Tibial artery (tissue), 4 donors: ENCODE measurements around the gene MRPL22.

Experiments
- DNase-seq, 2 donors: peaks; one replicate each; pipeline ENCODE4 v3.0.0-alpha.2; 2019
- H3K27ac ChIP-seq, 2 donors: fragments of 200-600 bp; sonication (generic) in 1 of 2; 1 replicate in 1 of 2; 2 replicates in 1 of 2; pipeline ENCODE4 v1.5.1; 2018 to 2019; ENCODE audit warnings: mild to moderate bottlenecking in 1 of 2
- H3K27me3 ChIP-seq, 2 donors: fragments of 200-600 bp; sonication (generic) in 1 of 2; one replicate each; pipeline versions ENCODE4 v1.5.1 to v1.6.0; 2016 to 2019
- H3K36me3 ChIP-seq, 3 donors: fragments of 200-600 bp; sonication (generic) in 2 of 3; one replicate each; pipeline ENCODE4 v1.5.1; 2016 to 2019; ENCODE audit warnings: mild to moderate bottlenecking in 2 of 3
- H3K4me1 ChIP-seq, 4 donors: fragments of 200-600 bp; sonication (generic) in 2 of 4; 1 replicate in 3 of 4; 2 replicates in 1 of 4; pipeline ENCODE4 v1.5.1; 2016 to 2019
- H3K4me3 ChIP-seq, 2 donors: fragments of 200-600 bp; sonication (generic) in 1 of 2; 1 replicate in 1 of 2; 2 replicates in 1 of 2; pipeline ENCODE4 v1.5.1; 2018 to 2019; ENCODE audit warnings: mild to moderate bottlenecking in 2 of 2
- H3K9me3 ChIP-seq, 3 donors: fragments of 200-600 bp; sonication (generic) in 1 of 3; one replicate each; pipeline ENCODE4 v1.5.1; 2016 to 2019
- intact Hi-C: fragments of 100-400 bp; cut with DNase I; formaldehyde crosslinking; loops from one replicate; pipeline ENCODE4 v1.15.0; 2023; ENCODE audit warnings: low total_unique reads
- TF ChIP-seq, protein P1 (sequence below), 2 experiments: fragments of 200-600 bp in 1 of 2; fragments of 450-650 bp in 1 of 2; IDR thresholded peaks; one replicate each; pipeline ENCODE4 v1.5.1; 2017 to 2019; ENCODE audit warnings: antibody characterized with exemption in 2 of 2, mild to moderate bottlenecking in 1 of 2, moderate library complexity in 1 of 2

MRPL22 gene

DNA sequence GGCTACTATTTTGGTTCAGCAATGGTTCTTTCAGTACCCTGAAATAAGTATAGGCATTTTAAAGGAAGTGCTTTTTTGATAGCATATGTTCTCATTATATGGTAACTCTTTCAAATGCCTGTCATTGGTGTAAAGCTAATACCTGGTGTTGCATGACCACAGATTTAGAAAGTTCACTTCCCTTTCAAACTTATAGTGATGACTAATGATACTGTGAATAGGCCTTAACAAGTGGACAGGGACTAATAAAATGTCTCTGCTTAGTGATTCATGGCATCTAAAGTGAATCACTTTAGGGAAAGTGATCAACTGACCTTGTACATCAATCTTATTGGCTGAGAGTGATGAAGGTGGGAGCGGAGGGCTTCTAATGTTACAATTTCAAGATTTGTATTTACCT is 21.6 kb downstream of the MRPL22 start:
- no peak overlapping the region for H3K27ac ChIP-seq
- H3K4me3 ChIP-seq: no peak overlapping the region
- H3K36me3 ChIP-seq: peaks cover 47 to 74% (median 53%) of the 10 kb centered on the region in 3 donors
- TF ChIP-seq, protein P1, sequence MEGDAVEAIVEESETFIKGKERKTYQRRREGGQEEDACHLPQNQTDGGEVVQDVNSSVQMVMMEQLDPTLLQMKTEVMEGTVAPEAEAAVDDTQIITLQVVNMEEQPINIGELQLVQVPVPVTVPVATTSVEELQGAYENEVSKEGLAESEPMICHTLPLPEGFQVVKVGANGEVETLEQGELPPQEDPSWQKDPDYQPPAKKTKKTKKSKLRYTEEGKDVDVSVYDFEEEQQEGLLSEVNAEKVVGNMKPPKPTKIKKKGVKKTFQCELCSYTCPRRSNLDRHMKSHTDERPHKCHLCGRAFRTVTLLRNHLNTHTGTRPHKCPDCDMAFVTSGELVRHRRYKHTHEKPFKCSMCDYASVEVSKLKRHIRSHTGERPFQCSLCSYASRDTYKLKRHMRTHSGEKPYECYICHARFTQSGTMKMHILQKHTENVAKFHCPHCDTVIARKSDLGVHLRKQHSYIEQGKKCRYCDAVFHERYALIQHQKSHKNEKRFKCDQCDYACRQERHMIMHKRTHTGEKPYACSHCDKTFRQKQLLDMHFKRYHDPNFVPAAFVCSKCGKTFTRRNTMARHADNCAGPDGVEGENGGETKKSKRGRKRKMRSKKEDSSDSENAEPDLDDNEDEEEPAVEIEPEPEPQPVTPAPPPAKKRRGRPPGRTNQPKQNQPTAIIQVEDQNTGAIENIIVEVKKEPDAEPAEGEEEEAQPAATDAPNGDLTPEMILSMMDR (IDR thresholded peaks at IDR 0.05): no peak
- DNase-seq: no peak
- H3K9me3 ChIP-seq: no peaks in the 10 kb centered on the region
- intact Hi-C loops: no loop called here
- H3K27me3 ChIP-seq: no peaks in the 10 kb centered on the region
- no peaks in the 10 kb centered on the region for H3K4me1 ChIP-seq

DNA sequence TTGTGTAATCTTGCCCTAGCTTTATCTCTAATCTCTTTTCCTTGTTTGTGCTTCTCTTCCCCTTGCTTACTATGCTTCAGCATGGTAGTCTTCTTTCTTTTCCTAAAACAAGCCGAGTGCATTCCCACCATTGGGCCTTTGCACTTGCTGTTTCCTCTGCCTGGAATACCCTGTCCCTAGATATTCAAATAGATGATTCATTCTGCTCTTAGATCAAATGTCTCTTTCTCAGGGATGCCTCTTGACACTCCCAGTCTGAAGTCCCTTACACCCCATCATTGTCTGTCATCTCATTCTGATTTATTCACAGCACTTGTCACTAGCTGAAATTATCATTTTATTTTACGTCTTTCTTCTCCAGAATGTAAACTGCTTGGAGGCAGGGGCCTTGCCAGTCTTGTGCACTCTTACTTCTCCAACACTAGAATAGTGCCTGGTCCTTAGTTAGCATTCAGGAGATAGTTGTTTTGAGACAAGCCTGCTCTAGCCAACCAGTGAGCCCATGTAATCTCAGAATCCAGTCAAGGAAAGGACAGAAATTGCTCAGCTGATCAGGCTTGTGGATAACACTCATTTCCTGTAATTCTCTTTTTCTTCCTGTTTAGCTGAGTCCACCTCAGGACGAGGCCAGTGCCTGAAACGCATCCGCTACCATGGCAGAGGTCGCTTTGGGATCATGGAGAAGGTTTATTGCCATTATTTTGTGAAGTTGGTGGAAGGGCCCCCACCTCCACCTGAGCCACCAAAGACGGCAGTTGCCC is 25.4 kb downstream of the MRPL22 start:
- no peak overlapping the region for H3K27ac ChIP-seq
- DNase-seq: no peak

DNA sequence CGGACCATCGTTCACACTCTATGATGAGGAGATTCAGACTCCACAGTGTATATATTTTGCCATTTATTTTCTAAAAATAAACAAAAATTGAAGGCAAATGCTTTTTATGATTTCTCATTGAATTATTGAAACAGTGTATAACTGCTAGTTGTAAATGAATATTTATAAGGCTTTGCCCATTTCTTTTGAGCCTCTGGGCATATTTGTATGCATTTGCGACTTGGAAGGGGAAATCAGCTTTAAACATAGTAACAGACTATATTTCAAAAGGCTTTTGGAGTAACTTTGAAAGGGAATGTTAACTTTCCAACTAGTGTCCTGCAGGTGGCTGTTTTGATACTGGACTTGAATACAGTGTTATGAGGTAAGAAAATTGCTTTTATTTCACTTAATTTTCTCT is 26.0 kb downstream of the MRPL22 start:
- peaks cover 10 to 55% (median 32%) of the 10 kb centered on the region in 3 donors for H3K36me3 ChIP-seq
- no peak overlapping the region for H3K4me3 ChIP-seq
- intact Hi-C loops: no loop called here
- TF ChIP-seq, protein P1 (IDR thresholded peaks at IDR 0.05): no peak
- DNase-seq: no peak
- H3K27ac ChIP-seq: no peak overlapping the region
- no peaks in the 10 kb centered on the region for H3K9me3 ChIP-seq
- no peaks in the 10 kb centered on the region for H3K4me1 ChIP-seq
- H3K27me3 ChIP-seq: no peaks in the 10 kb centered on the region

More for the DNA sequence above, 25.4 kb downstream of the MRPL22 start:
- TF ChIP-seq, protein P1 (IDR thresholded peaks at IDR 0.05): no peak
- Histone ChIP-seq H3K9me3 (no peaks in the 10 kb centered on the region), H3K36me3 (peaks cover 16 to 62% (median 36%) of the 10 kb centered on the region in 3 donors), H3K27me3 (no peaks in the 10 kb centered on the region), H3K4me3 (no peak overlapping the region), H3K4me1 (no peaks in the 10 kb centered on the region)
- intact Hi-C loops: no loop called here

DNA sequence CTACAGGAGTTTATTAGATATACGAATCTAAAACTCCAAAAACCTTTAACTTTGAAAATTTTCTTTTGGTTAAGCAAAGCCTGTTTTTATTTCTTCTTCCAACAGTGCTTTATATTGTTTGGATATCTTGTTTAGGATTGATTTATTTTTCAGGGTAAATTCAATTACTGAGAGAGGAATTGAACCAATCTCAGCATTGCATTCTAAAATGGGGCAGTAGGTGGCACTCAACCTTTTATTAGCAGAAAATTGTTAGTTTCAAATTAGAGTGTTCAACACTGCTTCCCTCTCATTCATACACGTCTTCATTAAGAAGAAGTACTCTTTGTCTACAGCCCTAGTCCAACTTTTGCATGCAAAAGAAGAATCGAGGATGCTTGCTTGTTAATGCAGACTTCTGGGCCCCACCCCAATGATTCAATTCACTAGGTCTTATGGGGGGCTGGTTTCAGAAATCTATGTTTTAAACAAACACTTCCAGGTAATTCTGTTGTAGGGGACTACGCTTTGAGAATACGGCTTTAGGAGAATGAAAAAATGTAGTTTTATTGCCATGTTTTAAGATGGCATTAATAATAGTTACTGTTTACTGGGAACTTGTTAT is 26.6 kb downstream of the MRPL22 start:
- Histone ChIP-seq H3K27me3 (no peaks in the 10 kb centered on the region), H3K4me1 (no peaks in the 10 kb centered on the region), H3K9me3 (no peaks in the 10 kb centered on the region), H3K27ac (no peak overlapping the region), H3K4me3 (no peak overlapping the region), H3K36me3 (peaks cover 7 to 54% (median 31%) of the 10 kb centered on the region in 3 donors)
- DNase-seq: no peak
- intact Hi-C loops: no loop called here
- TF ChIP-seq, protein P1 (IDR thresholded peaks at IDR 0.05): no peak

DNA sequence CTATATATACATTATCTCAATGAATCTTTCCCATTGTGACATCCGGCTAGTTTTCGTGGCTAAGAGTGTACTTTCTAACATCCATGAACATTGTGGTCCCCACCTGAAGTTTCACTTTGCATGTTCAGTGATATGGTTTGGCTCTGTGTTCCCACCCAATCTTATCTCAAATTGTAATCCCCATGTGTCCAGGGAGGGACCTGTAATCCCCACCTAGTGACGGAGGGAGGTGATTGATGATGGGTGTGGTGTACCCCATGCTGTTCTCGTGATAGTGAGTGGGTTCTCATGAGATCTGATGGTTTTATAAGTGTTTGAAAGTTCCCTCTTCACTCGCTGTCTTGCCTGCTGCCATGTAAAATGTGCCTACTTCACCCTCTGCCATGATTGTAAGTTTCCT is 28.1 kb downstream of the MRPL22 start:
- no peaks in the 10 kb centered on the region for H3K27me3 ChIP-seq
- DNase-seq: no peak
- TF ChIP-seq, protein P1 (IDR thresholded peaks at IDR 0.05): no peak
- H3K9me3 ChIP-seq: no peaks in the 10 kb centered on the region
- intact Hi-C loops: no loop called here
- no peak overlapping the region for H3K4me3 ChIP-seq
- peaks cover 7 to 50% (median 25%) of the 10 kb centered on the region in 3 donors for H3K36me3 ChIP-seq
- no peak overlapping the region for H3K27ac ChIP-seq
- H3K4me1 ChIP-seq: no peaks in the 10 kb centered on the region
